Measurements from ENCODE around the gene MISP3. TPM values are rescaled to one million over a fixed set of nuclear protein-coding genes. Genes with fewer than 3 reads are reported as not detected.

MISP3 gene
- total RNA-seq, 1 donor from 2014 or later, result 3.5 TPM

DNA sequence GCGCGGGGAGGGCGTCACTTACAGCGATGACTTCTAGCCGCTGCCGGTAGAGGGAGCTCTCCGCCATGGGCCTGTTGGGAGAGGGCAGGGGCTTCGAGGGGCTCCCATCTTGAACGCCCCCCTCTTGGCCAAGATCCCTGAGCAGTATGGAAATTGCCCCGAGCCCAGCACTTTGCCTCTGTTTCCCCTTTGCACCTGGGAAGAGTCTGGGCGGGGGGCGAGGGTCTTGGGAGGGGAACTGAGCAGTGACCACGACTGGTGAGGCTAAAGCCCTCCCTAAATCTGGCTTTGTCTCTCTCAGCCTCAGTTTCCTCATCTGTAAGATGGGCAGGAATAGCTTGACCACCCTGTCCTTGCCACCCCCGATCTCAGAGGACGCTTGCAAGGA lies 13.5 kb upstream of the MISP3 start:
- Mint-ChIP-seq H3K27ac (no peak overlapping the region), H3K36me3 (ENCODE audit: insufficient read depth) (no peaks in the 10 kb centered on the region), H3K27me3 (peaks cover 58% of the 10 kb centered on the region), H3K4me1 (ENCODE audit: low read depth) (peaks cover 6% of the 10 kb centered on the region), H3K9me3 (ENCODE audit: low read depth) (no peaks in the 10 kb centered on the region), H3K4me3 (ENCODE audit: low read depth) (no peak overlapping the region)
- no peak for DNase-seq (ENCODE audit: low spot score, unreplicated experiment)
- TF ChIP-seq, protein P1, sequence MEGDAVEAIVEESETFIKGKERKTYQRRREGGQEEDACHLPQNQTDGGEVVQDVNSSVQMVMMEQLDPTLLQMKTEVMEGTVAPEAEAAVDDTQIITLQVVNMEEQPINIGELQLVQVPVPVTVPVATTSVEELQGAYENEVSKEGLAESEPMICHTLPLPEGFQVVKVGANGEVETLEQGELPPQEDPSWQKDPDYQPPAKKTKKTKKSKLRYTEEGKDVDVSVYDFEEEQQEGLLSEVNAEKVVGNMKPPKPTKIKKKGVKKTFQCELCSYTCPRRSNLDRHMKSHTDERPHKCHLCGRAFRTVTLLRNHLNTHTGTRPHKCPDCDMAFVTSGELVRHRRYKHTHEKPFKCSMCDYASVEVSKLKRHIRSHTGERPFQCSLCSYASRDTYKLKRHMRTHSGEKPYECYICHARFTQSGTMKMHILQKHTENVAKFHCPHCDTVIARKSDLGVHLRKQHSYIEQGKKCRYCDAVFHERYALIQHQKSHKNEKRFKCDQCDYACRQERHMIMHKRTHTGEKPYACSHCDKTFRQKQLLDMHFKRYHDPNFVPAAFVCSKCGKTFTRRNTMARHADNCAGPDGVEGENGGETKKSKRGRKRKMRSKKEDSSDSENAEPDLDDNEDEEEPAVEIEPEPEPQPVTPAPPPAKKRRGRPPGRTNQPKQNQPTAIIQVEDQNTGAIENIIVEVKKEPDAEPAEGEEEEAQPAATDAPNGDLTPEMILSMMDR (IDR thresholded peaks at IDR 0.05; ENCODE audit: unreplicated experiment), result peak; percentile 61

DNA sequence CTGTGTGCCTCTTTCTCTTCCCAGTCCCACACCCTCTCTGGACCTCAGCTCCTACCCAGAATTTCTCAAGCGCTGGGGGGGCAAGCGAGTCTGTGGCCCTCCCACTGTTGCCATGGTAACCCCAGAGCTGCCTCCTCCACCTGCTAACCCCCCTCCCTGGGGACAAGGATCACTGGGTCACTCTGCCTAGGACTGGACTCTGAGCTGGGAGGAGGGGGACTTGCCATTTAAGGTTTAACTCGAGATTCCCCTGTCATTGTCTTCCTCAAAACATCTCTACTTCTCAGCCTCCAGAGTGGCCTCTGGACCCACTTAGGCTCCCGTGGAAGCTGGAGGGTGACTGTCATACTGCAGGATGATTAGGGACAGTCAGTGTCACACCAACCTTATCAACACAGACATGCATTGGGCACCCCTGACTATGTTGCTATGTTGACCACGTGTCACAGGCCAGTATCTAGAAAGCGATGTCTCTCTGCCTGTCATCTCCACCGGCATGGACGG lies 12.9 kb upstream of the MISP3 start:
- no peak overlapping the region for H3K4me3 Mint-ChIP-seq (ENCODE audit: low read depth)
- no peaks in the 10 kb centered on the region for H3K36me3 Mint-ChIP-seq (ENCODE audit: insufficient read depth)
- TF ChIP-seq, protein P1 (IDR thresholded peaks at IDR 0.05; ENCODE audit: unreplicated experiment), result no peak
- peaks cover 6% of the 10 kb centered on the region for H3K4me1 Mint-ChIP-seq (ENCODE audit: low read depth)
- no peak for DNase-seq (ENCODE audit: low spot score, unreplicated experiment)
- H3K27me3 Mint-ChIP-seq, result peaks cover 52% of the 10 kb centered on the region
- H3K27ac Mint-ChIP-seq, result no peak overlapping the region
- H3K9me3 Mint-ChIP-seq (ENCODE audit: low read depth), result no peaks in the 10 kb centered on the region

DNA sequence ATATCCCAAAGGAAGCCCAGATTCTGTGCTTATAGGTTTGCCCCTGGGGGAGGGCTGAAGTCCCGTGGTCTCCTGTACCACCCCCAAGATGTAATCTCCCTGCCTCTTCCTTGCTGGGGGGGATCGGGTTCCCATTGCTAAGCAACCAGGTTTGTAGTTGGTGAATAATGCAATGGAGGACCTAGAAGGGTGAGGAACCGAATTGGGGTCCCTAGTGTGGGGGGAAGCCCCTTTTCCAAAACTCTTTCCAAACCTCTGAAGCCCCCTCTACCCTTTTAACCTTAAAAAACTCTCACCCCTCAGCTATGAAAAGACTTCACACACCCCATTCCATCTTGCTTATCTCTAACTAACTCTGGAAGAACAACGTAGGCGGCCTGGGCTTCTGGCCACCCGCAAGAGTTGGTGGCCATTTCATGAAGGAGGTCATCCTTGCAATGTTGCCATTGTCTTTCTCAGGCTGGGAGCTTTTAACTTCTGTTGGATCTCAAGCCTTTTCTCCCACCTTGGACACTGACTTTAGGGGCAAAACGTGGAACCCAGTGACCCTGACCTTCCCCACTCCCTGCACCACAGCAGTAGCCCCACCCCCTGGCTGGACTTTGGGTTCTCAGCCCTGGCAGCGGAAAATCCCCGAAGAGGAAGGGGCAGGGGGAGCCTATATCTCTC lies 11.4 kb upstream of the MISP3 start:
- peaks cover 38% of the 10 kb centered on the region for H3K27me3 Mint-ChIP-seq
- H3K27ac Mint-ChIP-seq, result no peak overlapping the region
- TF ChIP-seq, protein P1 (IDR thresholded peaks at IDR 0.05; ENCODE audit: unreplicated experiment), result no peak
- H3K9me3 Mint-ChIP-seq (ENCODE audit: low read depth), result no peaks in the 10 kb centered on the region
- DNase-seq (ENCODE audit: low spot score, unreplicated experiment), result no peak
- no peaks in the 10 kb centered on the region for H3K36me3 Mint-ChIP-seq (ENCODE audit: insufficient read depth)
- H3K4me1 Mint-ChIP-seq (ENCODE audit: low read depth), result peaks cover 6% of the 10 kb centered on the region
- peak overlapping the region; percentile 8 for H3K4me3 Mint-ChIP-seq (ENCODE audit: low read depth)

DNA sequence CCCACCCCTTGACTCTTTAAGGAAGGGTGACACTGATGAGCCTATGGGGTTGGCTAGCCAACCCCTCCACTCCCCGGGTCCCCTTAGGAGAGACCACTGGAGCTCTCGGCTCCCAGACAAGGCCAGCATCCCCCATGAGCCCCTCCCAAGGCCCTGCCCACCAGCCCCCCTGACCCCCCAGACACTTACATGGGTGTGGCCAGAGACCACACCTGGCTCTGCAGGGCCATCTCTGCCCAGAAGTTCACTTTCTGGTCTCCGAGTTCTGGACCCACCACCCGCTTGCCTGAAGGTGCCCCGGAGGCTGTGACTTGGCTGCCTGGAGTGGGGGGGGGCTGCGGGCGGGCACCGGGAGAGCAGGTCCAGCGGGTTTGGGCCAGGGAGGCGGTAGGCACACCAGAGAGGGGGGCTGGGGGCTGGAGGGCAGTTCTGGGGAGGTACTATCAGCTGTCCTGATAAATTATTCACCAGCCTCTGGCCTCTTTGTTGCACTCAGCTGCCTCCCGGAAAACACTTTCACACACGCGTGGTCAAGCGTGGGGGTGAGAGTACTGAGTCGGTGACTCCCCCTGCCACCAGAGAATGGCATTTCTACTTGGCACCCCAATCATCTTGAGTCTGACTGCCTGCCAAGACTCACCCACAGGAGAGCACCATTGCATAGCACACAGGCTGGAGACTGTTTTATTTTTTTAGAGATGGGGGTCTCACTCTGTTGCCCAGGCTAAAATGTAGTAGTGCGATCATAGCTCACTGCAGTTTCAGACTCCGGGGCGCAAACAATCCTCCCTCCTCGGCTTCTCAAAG lies 10.6 kb upstream of the MISP3 start, which contains the start of gene PALM3:
PALM3 (minus strand) TSS at position 326 of the 807 bp plus-strand sequence; CDS start at position 230, 96 bp downstream.
- DNase-seq (ENCODE audit: low spot score, unreplicated experiment), result no peak
- no peaks in the 10 kb centered on the region for H3K36me3 Mint-ChIP-seq (ENCODE audit: insufficient read depth)
- H3K27me3 Mint-ChIP-seq, result peaks cover 30% of the 10 kb centered on the region
- TF ChIP-seq, protein P1 (IDR thresholded peaks at IDR 0.05; ENCODE audit: unreplicated experiment), result no peak
- H3K9me3 Mint-ChIP-seq (ENCODE audit: low read depth), result no peaks in the 10 kb centered on the region
- H3K4me1 Mint-ChIP-seq (ENCODE audit: low read depth), result peaks cover 6% of the 10 kb centered on the region
- peak within 1 kb of the TSS; percentile 8 for H3K4me3 Mint-ChIP-seq (ENCODE audit: low read depth)
- peak within 1 kb of the TSS; percentile 92 for H3K27ac Mint-ChIP-seq

DNA sequence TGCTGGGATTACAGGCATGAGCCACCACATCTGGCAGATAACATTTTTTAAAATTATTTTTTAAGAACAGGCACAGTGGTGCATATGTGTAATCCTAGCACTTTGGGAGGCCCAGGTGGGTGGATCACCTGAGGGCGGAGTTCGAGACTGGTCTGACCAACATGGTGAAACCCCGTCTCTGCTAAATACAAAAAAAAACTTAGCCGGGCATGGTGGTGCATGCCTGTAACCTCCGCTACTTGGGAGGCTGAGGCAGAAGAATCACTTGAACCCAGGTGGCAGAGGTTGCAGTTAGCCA lies 10.1 kb upstream of the MISP3 start:
- TF ChIP-seq, protein P1 (IDR thresholded peaks at IDR 0.05; ENCODE audit: unreplicated experiment), result no peak
- Mint-ChIP-seq H3K27me3 (peaks cover 29% of the 10 kb centered on the region), H3K27ac (no peak overlapping the region), H3K4me1 (ENCODE audit: low read depth) (peaks cover 6% of the 10 kb centered on the region), H3K36me3 (ENCODE audit: insufficient read depth) (no peaks in the 10 kb centered on the region), H3K4me3 (ENCODE audit: low read depth) (no peak overlapping the region), H3K9me3 (ENCODE audit: low read depth) (no peaks in the 10 kb centered on the region)
- no peak for DNase-seq (ENCODE audit: low spot score, unreplicated experiment)

Data from progenitor cell of endocrine pancreas (in vitro differentiated cells).